Right lobe of liver (tissue), 6 donors: ENCODE measurements around the gene WDR20. TPM values are rescaled to one million over a fixed set of nuclear protein-coding genes. Genes with fewer than 3 reads are reported as not detected.

Experiments used
- ATAC-seq, 4 donors: fragments of 200-7000 bp; cut with Tn5 transposase; one replicate each; pipeline ENCODE4 v1.9.1; 2020; ENCODE audit warnings: mild to moderate bottlenecking in 4 of 4, moderate library complexity in 4 of 4
- DNase-seq, 3 donors: peaks; one replicate each; pipeline ENCODE4 v3.0.0-alpha.2; 2020
- H3K27ac ChIP-seq, 3 donors: fragments of 200-600 bp; one replicate each; pipeline ENCODE4 v1.8.0; 2022
- H3K27me3 ChIP-seq, 2 donors: fragments of 200-600 bp; one replicate each; pipeline ENCODE4 v1.8.0; 2022
- H3K36me3 ChIP-seq, 4 donors: fragments of 200-600 bp; sonication (generic) in 1 of 4; one replicate each; pipeline versions ENCODE4 v1.5.1 to v1.8.0; 2017 to 2022; ENCODE audit warnings: control low read depth in 1 of 4
- H3K4me1 ChIP-seq, 4 donors: fragments of 200-600 bp; sonication (generic) in 1 of 4; one replicate each; pipeline versions ENCODE4 v1.5.1 to v1.8.0; 2017 to 2022; ENCODE audit warnings: control low read depth in 1 of 4
- H3K4me3 ChIP-seq, 3 donors: fragments of 200-600 bp; one replicate each; pipeline ENCODE4 v1.8.0; 2022
- H3K9me3 ChIP-seq, 4 donors: fragments of 200-600 bp; sonication (generic) in 1 of 4; one replicate each; pipeline versions ENCODE4 v1.5.1 to v1.8.0; 2017 to 2022; ENCODE audit warnings: control low read depth in 1 of 4
- CTCF ChIP-seq, 4 donors: fragments of 200-600 bp in 3 of 4; fragments of 450-650 bp in 1 of 4; IDR thresholded peaks; one replicate each; pipeline versions ENCODE4 v1.5.1 to v1.8.0; 2016 to 2022; ENCODE audit warnings: antibody characterized with exemption in 4 of 4, mild to moderate bottlenecking in 2 of 4
- POLR2A ChIP-seq: fragments of 450-650 bp; IDR thresholded peaks from one replicate; pipeline ENCODE4 v1.6.1; 2017; ENCODE audit warnings: antibody characterized with exemption, mild to moderate bottlenecking
- WGBS: methylation state at CpG from one replicate; pipeline ENCODE4 v1.1.6; 2018; ENCODE audit warnings: low coverage, low lambda C conversion rate; ENCODE audit not compliant: insufficient coverage; ENCODE audit errors: missing lambda C conversion rate; 5-methylcytosine and 5-hydroxymethylcytosine counted together
- intact Hi-C, 2 donors: fragments of 100-400 bp; cut with DNase I; formaldehyde crosslinking; loops; one replicate each; pipeline versions ENCODE4 v1.11.2 to v1.14.1; 2022
- total RNA-seq, 6 experiments: library from RNA; depleted of rRNA in 2 of 6; stranded (reverse); fragments of >200 nt in 2 of 6; fragmentation: NEBNext Ultra II Directional in 3 of 6; extraction: Animal tissue kit (Norgen Biotek cat#: 25700) in 3 of 6; gene quantifications; one replicate each; pipeline versions ENCODE4 v1.1.0 to v1.2.4, GENCODE V29; 2016 to 2023
- donor health status: DM: no; HTN: yes; CAD: no.
- donor health status: DM: no; HTN: no; CAD: no.
- donor health status: DM: no; HTN: no; CAD: no.
- donor health status: DM: no; HTN: yes; CAD: no.
- donor health status: DM: no; HTN: yes; CAD: no.

Gene WDR20
- total RNA-seq, 6 experiments from 2014 or later = 6.3 to 14.7 (median 12.4) TPM

- no peak overlapping the region for H3K4me3 ChIP-seq
- H3K36me3 ChIP-seq = peaks cover 0 to 4% (median 0%) of the 10 kb centered on the region in 4 donors
- H3K27ac ChIP-seq = no peak overlapping the region
- no peaks in the 10 kb centered on the region for H3K4me1 ChIP-seq
- intact Hi-C loops = no loop called here
- TF ChIP-seq POLR2A = no peak
- no peak for TF ChIP-seq CTCF (IDR thresholded peaks at IDR 0.05)
- no peak for DNase-seq
- 87% methylated on average over 3 of the region's 10 CpGs for WGBS
- no peaks in the 10 kb centered on the region for H3K9me3 ChIP-seq
- ATAC-seq = no peak
- H3K27me3 ChIP-seq = no peaks in the 10 kb centered on the region
These were observed 73.1 kb downstream of the WDR20 start for GRCh38 chr14:102212845-102213244.

GRCh38 chr14:102213470-102213869 is 73.8 kb downstream of the WDR20 start:
- no peak overlapping the region for H3K4me3 ChIP-seq
- H3K27me3 ChIP-seq = no peaks in the 10 kb centered on the region
- no peaks in the 10 kb centered on the region for H3K4me1 ChIP-seq
- peaks cover 0 to 4% (median 0%) of the 10 kb centered on the region in 4 donors for H3K36me3 ChIP-seq
- no peak for TF ChIP-seq POLR2A
- intact Hi-C loops = no loop called here
- H3K9me3 ChIP-seq = no peaks in the 10 kb centered on the region
- H3K27ac ChIP-seq = no peak overlapping the region
- DNase-seq (no peak), ATAC-seq (no peak)
- WGBS = 92% methylated on average over 8 of the region's 10 CpGs

GRCh38 chr14:102213984-102214658 is 74.4 kb downstream of the WDR20 start:
- TF ChIP-seq POLR2A (no peak), CTCF (IDR thresholded peaks at IDR 0.05) (peak in 1 of 4 donors; percentile 7)
- no peaks in the 10 kb centered on the region for H3K9me3 ChIP-seq
- no peaks in the 10 kb centered on the region for H3K27me3 ChIP-seq
- no peak overlapping the region for H3K27ac ChIP-seq
- no peaks in the 10 kb centered on the region for H3K4me1 ChIP-seq
- peaks cover 0 to 4% (median 0%) of the 10 kb centered on the region in 4 donors for H3K36me3 ChIP-seq
- intact Hi-C loops = no loop called here
- H3K4me3 ChIP-seq = no peak overlapping the region
- no peak for ATAC-seq
- 90% methylated on average over 17 of the region's 25 CpGs for WGBS
- DNase-seq = no peak

GRCh38 chr14:102215071-102215470 is 75.4 kb downstream of the WDR20 start:
- no peak for DNase-seq
- intact Hi-C loops = no loop called here
- 80% methylated on average over 6 of the region's 12 CpGs for WGBS
- Histone ChIP-seq H3K9me3 (no peaks in the 10 kb centered on the region), H3K4me1 (no peaks in the 10 kb centered on the region), H3K27ac (no peak overlapping the region), H3K27me3 (no peaks in the 10 kb centered on the region), H3K4me3 (no peak overlapping the region), H3K36me3 (peaks cover 0 to 4% (median 0%) of the 10 kb centered on the region in 4 donors)
- no peak for ATAC-seq
- TF ChIP-seq POLR2A = no peak
- no peak for TF ChIP-seq CTCF (IDR thresholded peaks at IDR 0.05)

GRCh38 chr14:102215576-102216250 is 76.0 kb downstream of the WDR20 start:
- Histone ChIP-seq H3K36me3 (peaks cover 0 to 4% (median 0%) of the 10 kb centered on the region in 4 donors), H3K27ac (no peak overlapping the region), H3K4me3 (no peak overlapping the region), H3K27me3 (no peaks in the 10 kb centered on the region), H3K9me3 (no peaks in the 10 kb centered on the region), H3K4me1 (no peaks in the 10 kb centered on the region)
- no peak for DNase-seq
- 98% methylated on average over 6 of the region's 20 CpGs for WGBS
- intact Hi-C loops = no loop called here
- ATAC-seq = peak in 1 of 4 donors; percentile 17
- no peak for TF ChIP-seq CTCF (IDR thresholded peaks at IDR 0.05)
